AG04449 (cell line): ENCODE results near the gene KLHL26.
"Not testable (repeated sequence)": the region's sequence is repeated elsewhere in the genome, so short reads cannot be mapped to it uniquely, and the experiment has no call there.

Experiments
- CTCF ChIA-PET: fragments of 350-600 bp; formaldehyde crosslinking; extraction: SDS; loops from one replicate; lab custom pipeline; 2021; ENCODE audit warnings: antibody characterized with exemption; lab: Yijun Ruan, JAX
- POLR2A ChIA-PET: fragments of 400-600, 350-600 bp; formaldehyde crosslinking; extraction: SDS; loops from one replicate; lab custom pipeline; 2020; ENCODE audit warnings: antibody characterized with exemption, inconsistent platforms; lab: Yijun Ruan, JAX
- DNase-seq: peaks from one replicate; pipeline ENCODE4 v3.0.0-alpha.2; 2010; ENCODE audit warnings: low read depth, low spot score
- H3K4me3 ChIP-seq: 2 replicates; pipeline ENCODE4 v1.5.1; 2011; ENCODE audit warnings: low read depth, mild to moderate bottlenecking, control low read depth, low read length
- TF ChIP-seq, protein P1 (sequence below): IDR thresholded peaks from one replicate; pipeline ENCODE4 v1.5.1; 2011; ENCODE audit warnings: mild to moderate bottlenecking, moderate library complexity, low read length, control low read depth, inconsistent platforms; ENCODE audit not compliant: insufficient read depth; ENCODE audit errors: missing control alignments

The KLHL26 gene

DNA sequence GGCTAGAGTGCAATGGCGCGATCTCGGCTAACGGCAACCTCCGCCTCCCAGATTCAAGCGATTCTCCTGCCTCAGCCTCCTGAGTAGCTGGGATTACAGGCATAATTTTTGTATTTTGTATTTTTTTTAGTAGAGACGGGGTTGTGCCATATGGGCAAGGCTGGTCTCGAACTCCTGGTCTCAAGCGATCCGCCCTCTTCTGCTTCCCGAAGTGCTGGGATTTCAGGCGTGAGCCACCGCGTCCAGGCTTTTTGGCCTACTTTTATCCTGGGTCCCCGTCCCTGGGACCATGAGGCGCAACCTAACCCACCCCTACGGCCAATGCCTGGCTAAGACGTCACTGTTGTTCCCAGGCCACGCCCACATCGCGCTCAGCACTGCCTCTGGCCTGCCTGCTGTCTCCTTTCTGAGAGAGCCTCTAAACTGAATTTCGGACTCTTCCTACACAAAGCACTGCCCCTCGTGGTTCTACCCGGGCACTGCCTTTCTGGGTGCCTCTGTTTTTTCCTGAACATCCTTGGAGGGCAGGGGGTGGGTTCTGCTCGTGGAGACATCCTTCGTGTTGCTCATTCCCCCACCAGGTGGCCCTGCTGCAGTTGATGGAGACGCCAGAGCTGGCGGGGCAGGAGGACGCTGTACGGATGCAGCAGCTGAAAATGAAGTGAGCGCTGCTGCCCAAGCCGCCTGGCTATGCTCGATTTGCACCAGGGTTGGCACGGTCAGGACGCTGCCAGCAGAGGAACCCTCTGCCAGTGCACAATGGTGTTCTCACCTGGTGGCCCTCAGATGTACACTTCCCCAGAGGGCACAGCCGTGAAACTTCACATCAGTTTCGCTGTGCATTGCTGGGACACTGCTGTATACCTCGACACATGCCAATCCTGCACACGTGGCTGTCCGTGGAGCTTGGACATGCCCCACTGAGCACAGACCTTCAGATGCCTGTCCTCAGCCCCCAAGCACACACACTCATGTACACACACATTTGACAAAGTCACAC is 46.3 kb upstream of the KLHL26 start:
- POLR2A ChIA-PET: interaction anchor here (1.9 kb wide), 1 partner anchor 19 kb away, joined by 8 read pairs; the partner anchor contains the start of gene UBA52
- no peak for DNase-seq
- peak overlapping the region; percentile 72 for H3K4me3 ChIP-seq

DNA sequence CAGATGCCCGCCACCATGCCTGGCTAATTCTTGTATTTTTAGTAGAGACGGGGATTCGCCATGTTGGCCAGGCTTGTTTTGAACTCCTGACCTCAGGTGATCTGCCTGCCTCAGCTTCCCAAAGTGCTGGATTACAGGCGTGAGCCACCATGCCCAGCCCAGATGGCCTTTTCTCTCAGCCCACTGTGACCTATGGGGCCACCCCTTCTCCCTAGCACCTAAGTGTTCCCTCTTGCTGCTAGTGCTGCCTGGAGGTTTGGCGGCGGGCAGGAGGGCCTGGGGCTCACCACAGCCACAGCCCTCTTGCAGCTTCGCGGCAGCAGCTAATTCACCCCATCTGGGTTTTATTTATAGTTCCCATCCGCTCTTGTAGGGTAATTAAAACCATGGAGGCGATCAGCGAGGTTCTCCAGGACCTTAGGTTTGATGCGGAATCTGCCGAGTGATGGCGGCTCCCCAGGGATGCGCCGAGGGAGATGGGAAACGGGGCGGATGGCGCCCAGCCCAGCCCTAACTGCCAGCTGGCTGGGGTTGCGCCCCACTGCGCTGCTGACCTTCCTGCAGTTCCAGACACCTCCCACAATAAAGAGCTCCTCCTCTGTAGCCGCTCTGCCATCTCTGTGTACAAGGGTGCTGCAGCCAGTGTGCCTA is 45.0 kb upstream of the KLHL26 start:
- POLR2A ChIA-PET: interaction anchor here (0.6 kb wide), 1 partner anchor 263 kb away, joined by 3 read pairs; no protein-coding TSS in a partner anchor
- no peak for DNase-seq
- no peak overlapping the region for H3K4me3 ChIP-seq
- CTCF ChIA-PET: interaction anchor here (0.8 to 15.9 kb wide), 11 partner anchors 10 to 396 kb away, joined by 3 to 286 read pairs (median 4); partner anchors contain the start of gene UPF1
- TF ChIP-seq, protein P1, sequence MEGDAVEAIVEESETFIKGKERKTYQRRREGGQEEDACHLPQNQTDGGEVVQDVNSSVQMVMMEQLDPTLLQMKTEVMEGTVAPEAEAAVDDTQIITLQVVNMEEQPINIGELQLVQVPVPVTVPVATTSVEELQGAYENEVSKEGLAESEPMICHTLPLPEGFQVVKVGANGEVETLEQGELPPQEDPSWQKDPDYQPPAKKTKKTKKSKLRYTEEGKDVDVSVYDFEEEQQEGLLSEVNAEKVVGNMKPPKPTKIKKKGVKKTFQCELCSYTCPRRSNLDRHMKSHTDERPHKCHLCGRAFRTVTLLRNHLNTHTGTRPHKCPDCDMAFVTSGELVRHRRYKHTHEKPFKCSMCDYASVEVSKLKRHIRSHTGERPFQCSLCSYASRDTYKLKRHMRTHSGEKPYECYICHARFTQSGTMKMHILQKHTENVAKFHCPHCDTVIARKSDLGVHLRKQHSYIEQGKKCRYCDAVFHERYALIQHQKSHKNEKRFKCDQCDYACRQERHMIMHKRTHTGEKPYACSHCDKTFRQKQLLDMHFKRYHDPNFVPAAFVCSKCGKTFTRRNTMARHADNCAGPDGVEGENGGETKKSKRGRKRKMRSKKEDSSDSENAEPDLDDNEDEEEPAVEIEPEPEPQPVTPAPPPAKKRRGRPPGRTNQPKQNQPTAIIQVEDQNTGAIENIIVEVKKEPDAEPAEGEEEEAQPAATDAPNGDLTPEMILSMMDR: no peak

More for the DNA sequence above, 46.3 kb upstream of the KLHL26 start:
- CTCF ChIA-PET: interaction anchor here (0.7 to 15.9 kb wide), 13 partner anchors 8 to 281 kb away, joined by 3 to 286 read pairs (median 5); partner anchors contain the start of genes UBA52 and UPF1
- TF ChIP-seq, protein P1: peak; percentile 23

DNA sequence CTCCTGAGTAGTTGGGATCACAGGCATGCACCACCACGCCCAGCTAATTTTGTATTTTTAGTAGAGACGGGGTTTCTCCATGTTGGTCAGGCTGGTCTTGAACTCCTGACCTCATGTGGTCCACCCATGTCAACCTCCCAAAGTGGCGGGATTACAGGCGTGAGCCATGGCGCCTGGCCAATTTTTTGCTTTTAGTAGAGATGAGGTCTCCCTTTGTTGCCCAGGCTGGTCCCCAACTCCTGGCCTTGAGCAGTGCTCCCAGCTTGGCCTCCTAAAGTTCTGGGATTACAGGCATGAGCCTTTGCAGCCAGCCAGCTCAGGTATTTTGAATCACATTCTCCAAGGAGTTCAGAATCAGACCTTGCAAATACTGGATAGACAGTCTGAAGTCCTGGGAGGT is 44.1 kb upstream of the KLHL26 start:
- ChIA-PET CTCF (interaction anchor here (0.6 to 15.9 kb wide), 18 partner anchors 11 to 395 kb away, joined by 3 to 286 read pairs (median 4); partner anchors contain the start of genes TMEM59L and UBA52), POLR2A (interaction anchor here (1.3 kb wide), 1 partner anchor 256 kb away, joined by 3 read pairs; no protein-coding TSS in a partner anchor)
- H3K4me3 ChIP-seq, DNase-seq: not testable (repeated sequence)

DNA sequence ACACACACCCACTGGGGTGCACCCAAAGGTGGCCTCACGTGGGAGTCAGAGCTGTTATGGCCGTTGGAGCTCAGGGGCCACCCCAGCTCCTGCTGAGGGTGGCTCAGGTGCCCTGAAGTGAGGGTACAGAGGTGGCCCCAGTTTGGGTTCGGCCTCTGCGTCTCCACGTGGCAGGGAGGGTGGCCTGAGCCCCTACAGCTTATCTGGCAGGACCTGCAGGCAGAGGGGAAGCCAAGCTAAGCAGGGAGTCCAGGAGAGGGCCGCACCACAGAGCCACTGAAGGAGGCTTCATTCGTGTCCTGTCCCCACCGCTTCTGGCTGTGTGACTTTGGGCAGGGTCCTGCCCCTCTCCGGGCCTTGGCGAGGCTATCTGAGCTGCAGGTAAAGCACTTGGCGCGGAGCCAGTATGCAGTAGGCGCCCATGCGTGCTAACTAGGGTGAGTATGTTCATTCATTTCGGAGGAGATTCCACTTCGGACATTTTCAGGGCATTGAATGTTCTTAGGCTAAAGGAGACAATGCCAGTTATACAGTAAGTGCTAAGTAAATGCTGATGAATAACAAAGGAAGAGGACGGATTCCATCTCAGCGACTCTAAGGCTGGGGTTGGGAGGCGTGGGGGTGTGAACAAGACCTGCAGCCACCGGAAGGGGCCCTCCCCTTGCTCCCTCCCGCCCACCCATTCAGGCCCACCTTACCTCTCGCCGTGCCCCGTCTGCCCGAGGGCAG is 43.3 kb upstream of the KLHL26 start:
- ChIA-PET CTCF (interaction anchor here (0.6 to 15.9 kb wide), 33 partner anchors 8 to 394 kb away, joined by 3 to 286 read pairs (median 4); partner anchors contain the start of genes CRLF1, TMEM59L, UBA52 and UPF1), POLR2A (interaction anchor here (1.3 kb wide), 1 partner anchor 255 kb away, joined by 3 read pairs; no protein-coding TSS in a partner anchor)
- peak overlapping the region; percentile 40; the same call in 1 of the 2 replicates for H3K4me3 ChIP-seq
- DNase-seq: no peak
- TF ChIP-seq, protein P1: no peak

DNA sequence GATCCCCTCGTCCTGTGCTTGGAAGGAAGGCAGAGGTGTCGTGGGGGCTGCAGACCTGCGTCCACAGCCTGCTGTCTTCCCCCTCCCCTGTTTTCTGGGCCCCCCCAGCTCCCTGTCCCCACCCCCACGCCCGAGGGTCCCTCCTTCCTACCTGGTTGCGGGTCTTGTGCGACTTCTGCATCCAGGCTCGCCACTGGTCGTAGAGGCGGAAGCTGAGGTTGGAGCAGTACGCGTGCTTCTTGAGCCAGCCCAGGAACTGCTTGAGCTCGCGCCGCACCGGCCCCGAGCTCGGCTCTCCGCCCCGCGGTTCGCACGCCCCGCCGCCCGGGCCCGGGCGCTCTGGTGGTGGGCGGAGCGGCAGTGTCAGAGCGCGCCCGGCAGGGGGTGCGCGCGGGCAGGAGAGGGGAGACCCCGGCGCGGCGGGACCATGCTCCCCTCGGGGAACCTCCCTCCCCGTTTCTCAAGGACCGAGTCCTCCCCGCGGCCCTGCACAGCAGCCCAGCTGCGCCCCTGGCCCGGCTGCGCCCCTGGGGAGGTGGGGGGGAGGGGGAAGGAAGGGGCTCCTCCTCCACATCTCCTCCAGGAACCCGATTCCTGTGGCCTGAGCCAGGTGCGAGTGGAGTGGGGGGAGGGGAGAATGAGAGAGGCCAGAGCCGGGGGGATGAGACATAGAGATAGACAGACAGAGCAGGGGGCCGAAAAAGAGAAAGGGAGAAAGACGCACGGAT is 42.6 kb upstream of the KLHL26 start:
- TF ChIP-seq, protein P1: peak; percentile 76
- ChIA-PET POLR2A (interaction anchor here (0.7 kb wide), 2 partner anchors 31 to 296 kb away, joined by 3 to 4 read pairs; no protein-coding TSS in a partner anchor), CTCF (interaction anchor here (0.6 to 15.9 kb wide), 30 partner anchors 9 to 393 kb away, joined by 3 to 286 read pairs (median 4); partner anchors contain the start of genes CRLF1, TMEM59L, UBA52 and UPF1)
- peak overlapping the region; percentile 48 for H3K4me3 ChIP-seq
- DNase-seq: no peak
